Measurements from ENCODE around the gene TMEM131. TPM values are rescaled to one million over a fixed set of nuclear protein-coding genes. Genes with fewer than 3 reads are reported as not detected.
"Not testable (repeated sequence)": the region's sequence is repeated elsewhere in the genome, so short reads cannot be mapped to it uniquely, and the experiment has no call there.

TMEM131 gene
- total RNA-seq, 2 donors from 2014 or later = 20.0 to 21.4 TPM

- Histone ChIP-seq H3K4me1 (peaks cover 62% of the 10 kb centered on the region), H3K27me3 (no peaks in the 10 kb centered on the region), H3K36me3 (replicated peaks in 1 of 2; ENCODE audit: insufficient read depth in 1 of 2, low read depth in 2 of 2) (no peaks in the 10 kb centered on the region), H3K4me3 (no peak overlapping the region), H3K27ac (peak overlapping the region in 3 of 4 donors; percentile 13 to 60 (median 47)), H3K9me3 (no peaks in the 10 kb centered on the region)
- DNase-seq = no peak
- 8 to 16% methylated on average over 1 of the region's 1 CpG for whole genome bisulfite sequencing, 2 donors
- intact Hi-C loops (cut with DNase I) = no loop called here
- TF ChIP-seq CTCF (IDR thresholded peaks at IDR 0.05) = no peak
- no peak for TF ChIP-seq POLR2A (IDR thresholded peaks at IDR 0.05)
- no peak for ATAC-seq
Measured at GRCh38 chr2:97963880-97964279, 31.9 kb downstream of the TMEM131 start.

GRCh38 chr2:97963079-97963406 lies 32.7 kb downstream of the TMEM131 start:
- intact Hi-C loops (cut with DNase I) = no loop called here
- Histone ChIP-seq H3K36me3 (replicated peaks in 1 of 2; ENCODE audit: insufficient read depth in 1 of 2, low read depth in 2 of 2) (no peaks in the 10 kb centered on the region), H3K27me3 (no peaks in the 10 kb centered on the region), H3K4me1 (peaks cover 60% of the 10 kb centered on the region), H3K4me3 (no peak overlapping the region), H3K9me3 (no peaks in the 10 kb centered on the region), H3K27ac (peak overlapping the region in 2 of 4 donors; percentile 0 to 47)
- ATAC-seq (no peak), DNase-seq (no peak)
- TF ChIP-seq CTCF (IDR thresholded peaks at IDR 0.05) = no peak

- WGBS, 2 donors = 71 to 94% methylated on average over 4 to 5 of the region's 5 CpGs
- DNase-seq (no peak), ATAC-seq (no peak)
- intact Hi-C loops (cut with DNase I) = no loop called here
- H3K27ac ChIP-seq = no peak overlapping the region
- peaks cover 53% of the 10 kb centered on the region for H3K4me1 ChIP-seq
- no peak for TF ChIP-seq CTCF (IDR thresholded peaks at IDR 0.05)
- TF ChIP-seq POLR2A (IDR thresholded peaks at IDR 0.05) = no peak
- no peaks in the 10 kb centered on the region for H3K36me3 ChIP-seq (replicated peaks in 1 of 2; ENCODE audit: insufficient read depth in 1 of 2, low read depth in 2 of 2)
- no peaks in the 10 kb centered on the region for H3K9me3 ChIP-seq
- no peak overlapping the region for H3K4me3 ChIP-seq
- H3K27me3 ChIP-seq = no peaks in the 10 kb centered on the region
Measured at GRCh38 chr2:97961534-97961933, 34.2 kb downstream of the TMEM131 start.

- Histone ChIP-seq H3K36me3 (replicated peaks in 1 of 2; ENCODE audit: insufficient read depth in 1 of 2, low read depth in 2 of 2) (no peaks in the 10 kb centered on the region), H3K27ac (no peak overlapping the region), H3K4me3 (no peak overlapping the region), H3K9me3 (no peaks in the 10 kb centered on the region), H3K4me1 (peaks cover 21% of the 10 kb centered on the region), H3K27me3 (no peaks in the 10 kb centered on the region)
- intact Hi-C loops (cut with DNase I) = no loop called here
- 67 to 84% methylated on average over 2 of the region's 2 CpGs for WGBS, 2 donors
- ATAC-seq = no peak
- no peak for DNase-seq
- no peak for TF ChIP-seq POLR2A (IDR thresholded peaks at IDR 0.05)
- no peak for TF ChIP-seq CTCF (IDR thresholded peaks at IDR 0.05)
Measured at GRCh38 chr2:97958184-97958583, 37.6 kb downstream of the TMEM131 start.

- 70 to 81% methylated on average over 5 of the region's 5 CpGs for WGBS, 2 donors
- no peaks in the 10 kb centered on the region for H3K27me3 ChIP-seq
- no peak for TF ChIP-seq POLR2A (IDR thresholded peaks at IDR 0.05)
- no peak for TF ChIP-seq CTCF (IDR thresholded peaks at IDR 0.05)
- H3K4me3 ChIP-seq = no peak overlapping the region
- DNase-seq (no peak), ATAC-seq (no peak)
- H3K9me3 ChIP-seq = no peaks in the 10 kb centered on the region
- no peak overlapping the region for H3K27ac ChIP-seq
- H3K36me3 ChIP-seq (replicated peaks in 1 of 2; ENCODE audit: insufficient read depth in 1 of 2, low read depth in 2 of 2) = no peaks in the 10 kb centered on the region
- intact Hi-C loops (cut with DNase I) = no loop called here
- peaks cover 19% of the 10 kb centered on the region for H3K4me1 ChIP-seq
Measured at GRCh38 chr2:97957432-97958183, 38.1 kb downstream of the TMEM131 start.

GRCh38 chr2:97956753-97957152 lies 39.0 kb downstream of the TMEM131 start:
- H3K27me3 ChIP-seq; DNase-seq; H3K4me3 ChIP-seq; H3K36me3 ChIP-seq (replicated peaks in 1 of 2; ENCODE audit: insufficient read depth in 1 of 2, low read depth in 2 of 2); H3K9me3 ChIP-seq; intact Hi-C loops (cut with DNase I); ATAC-seq; H3K27ac ChIP-seq: not testable (repeated sequence)
- H3K4me1 ChIP-seq = peaks cover 16% of the 10 kb centered on the region
- WGBS, 2 donors = 85 to 93% methylated on average over 12 to 13 of the region's 13 CpGs
